Muscle of back (tissue), 13 donors: ENCODE results near the gene ACTG2. TPM values are rescaled to one million over a fixed set of nuclear protein-coding genes. Genes with fewer than 3 reads are reported as not detected.
A peak's percentile ranks its signal among the peaks of the same experiment; 100 is the strongest.
"Not testable (repeated sequence)": the region's sequence is repeated elsewhere in the genome, so short reads cannot be mapped to it uniquely, and the experiment has no call there.

Experiments used
- DNase-seq, 3 donors: peaks; one replicate each; pipeline versions ENCODE4 v3.0.0 to v3.0.0-alpha.2; 2013
- long read RNA-seq, 9 donors: transcript quantifications; one replicate each; lab custom pipeline, GENCODE V29; 2026
- polyA plus RNA-seq, 10 donors: library from polyadenylated mRNA; unstranded; fragments of 120-200 nt; gene quantifications; one replicate each; pipeline ENCODE4 v1.2.1, GENCODE V29; 2013; ENCODE audit not compliant: insufficient read length in 10 of 10

Gene ACTG2
- 10 to 100 TPM in 1 of 10 donors, 1 to 10 TPM in 9; 3.7 to 10.8 (median 4.8) TPM for polyA plus RNA-seq
- long read RNA-seq, donor 1: 0 reads
- long read RNA-seq, donor 2, partial matches to known transcripts: 0 of 2 reads
- long read RNA-seq, donor 2, other reads (novel, unspliced or antisense): 0 of 2 reads
- long read RNA-seq, donor 3: 0 reads
- long read RNA-seq, donor 4, partial matches to known transcripts: 0 of 2 reads
- long read RNA-seq, donor 4, other reads (novel, unspliced or antisense): 0 of 2 reads
- long read RNA-seq, donor 5, partial matches to known transcripts: 0 of 4 reads
- long read RNA-seq, donor 5, other reads (novel, unspliced or antisense): 0 of 4 reads
- long read RNA-seq, donor 6, partial matches to known transcripts: 0 of 1 reads
- long read RNA-seq, donor 6, other reads (novel, unspliced or antisense): 0 of 1 reads
- long read RNA-seq, donor 7, partial matches to known transcripts: 0 of 1 reads
- long read RNA-seq, donor 7, other reads (novel, unspliced or antisense): 0 of 1 reads
- long read RNA-seq, donor 8, partial matches to known transcripts: 0 of 5 reads
- long read RNA-seq, donor 8, other reads (novel, unspliced or antisense): 0 of 5 reads
- long read RNA-seq, donor 9: 0 reads

DNA sequence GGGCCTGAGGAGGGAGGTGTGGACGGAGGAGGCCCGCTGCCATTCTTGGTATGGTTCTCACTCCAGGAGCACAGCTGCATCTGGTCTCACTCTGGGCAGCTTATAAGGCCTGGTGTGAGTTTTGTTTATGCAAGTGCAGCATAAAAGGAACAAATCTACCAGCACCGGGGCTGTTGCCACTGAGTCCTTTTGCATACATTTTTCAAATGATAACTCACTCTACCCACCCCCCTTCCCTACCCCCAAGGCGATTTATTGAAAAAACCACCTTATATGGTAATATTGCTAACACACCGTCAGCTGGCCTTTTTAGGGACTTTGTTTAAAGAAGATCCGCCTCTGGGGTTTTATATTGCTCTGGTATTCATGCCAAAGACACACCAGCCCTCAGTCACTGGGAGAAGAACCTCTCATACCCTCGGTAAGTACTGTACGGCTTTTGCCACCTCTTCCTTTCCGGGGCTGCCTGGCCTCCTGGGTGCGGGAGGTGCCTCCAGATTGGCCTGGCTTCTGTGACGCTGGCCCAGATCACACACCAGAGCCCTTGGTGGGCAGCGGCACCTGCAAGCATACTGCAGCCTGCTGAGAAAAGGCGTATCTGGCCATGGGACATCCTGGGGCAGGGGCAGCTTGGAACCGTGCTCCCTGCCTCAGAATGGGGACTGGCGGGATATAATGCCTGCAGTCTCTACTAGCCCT, at the start of gene ACTG2:
TSS of gene ACTG2 (plus strand) at position 378 of the 699 bp plus-strand sequence. CDS start 8,304 bp downstream, outside the sequence.
- peak in 1 of 3 donors; percentile 16 for DNase-seq

DNA sequence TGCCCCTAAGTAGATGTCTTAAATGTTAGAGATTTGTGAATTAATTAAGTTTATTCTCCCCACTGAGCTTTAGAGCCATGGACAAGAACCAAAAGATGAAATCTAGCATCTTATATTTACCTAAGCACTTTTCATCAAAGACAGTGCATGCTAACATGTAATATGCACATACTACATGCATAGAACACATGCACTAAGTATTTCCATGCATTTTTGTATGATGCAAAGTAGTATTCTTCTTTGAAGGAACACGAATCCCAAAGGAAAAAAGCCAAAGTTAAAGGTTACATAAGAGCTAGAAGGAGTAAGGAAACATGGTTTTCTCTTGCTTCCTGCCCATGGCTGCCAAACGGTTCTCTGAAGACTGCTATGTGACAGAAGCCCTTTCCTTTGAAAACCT, 48.7 kb upstream of the ACTG2 start:
- DNase-seq: no peak

DNA sequence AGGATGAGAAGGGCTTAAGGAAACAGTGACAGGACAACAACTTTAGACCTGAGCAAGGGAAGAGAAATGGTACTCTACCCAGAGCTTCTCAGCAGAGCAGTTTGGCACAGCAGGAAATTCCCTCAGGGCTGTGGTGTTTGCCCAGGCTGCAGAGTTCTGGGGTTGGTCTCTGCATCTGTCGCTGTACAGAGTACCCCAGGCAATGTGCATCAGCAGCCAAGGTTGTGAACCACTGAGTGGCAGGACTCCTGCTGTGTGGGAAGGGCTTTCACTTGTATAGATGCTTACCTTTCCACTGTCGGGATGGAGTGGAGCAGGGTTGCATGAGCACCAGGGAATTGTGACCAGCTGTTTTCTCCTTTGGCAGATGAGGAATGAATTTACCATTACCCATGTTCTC, 42.8 kb upstream of the ACTG2 start:
- DNase-seq: no peak

DNA sequence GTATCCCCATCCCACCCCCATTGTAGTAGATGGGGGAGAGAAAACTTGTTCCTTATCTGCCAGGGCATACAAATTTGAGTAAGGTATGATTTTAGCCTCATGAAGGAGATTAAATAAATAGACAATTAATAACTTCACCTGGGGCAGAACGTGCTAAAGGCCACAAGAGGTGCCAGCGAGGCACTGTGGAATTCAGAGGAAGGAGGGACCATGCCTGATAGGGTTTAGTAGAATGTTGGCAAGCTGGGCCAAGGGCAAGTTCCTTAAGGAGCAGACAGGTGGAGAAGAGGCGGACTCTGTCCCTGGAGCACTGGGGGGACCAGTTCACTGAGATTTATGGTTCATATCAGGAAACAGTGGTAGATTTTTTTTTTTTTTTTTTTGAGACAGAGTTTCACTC, 41.5 kb upstream of the ACTG2 start:
- no peak for DNase-seq

DNA sequence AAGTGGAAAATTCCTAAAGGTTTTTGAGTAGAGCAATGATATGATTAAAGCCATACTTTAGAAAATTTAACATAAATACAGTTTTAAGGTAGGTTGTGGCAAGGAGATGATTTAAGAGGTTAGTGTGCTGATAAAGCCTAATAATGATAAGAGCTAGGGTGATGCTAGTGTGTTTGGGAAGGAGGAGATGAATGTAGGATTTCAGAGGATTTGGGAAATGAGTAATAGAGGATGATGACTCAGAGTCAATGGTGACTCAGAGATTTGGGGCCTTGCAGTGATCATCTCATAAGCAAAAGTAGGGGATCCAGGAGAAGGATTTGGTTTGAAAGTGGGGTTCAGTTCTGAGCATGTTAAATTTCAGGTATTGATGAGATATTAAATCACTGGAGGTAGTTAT, 40.8 kb upstream of the ACTG2 start:
- DNase-seq: peak in 1 of 3 donors; percentile 53

DNA sequence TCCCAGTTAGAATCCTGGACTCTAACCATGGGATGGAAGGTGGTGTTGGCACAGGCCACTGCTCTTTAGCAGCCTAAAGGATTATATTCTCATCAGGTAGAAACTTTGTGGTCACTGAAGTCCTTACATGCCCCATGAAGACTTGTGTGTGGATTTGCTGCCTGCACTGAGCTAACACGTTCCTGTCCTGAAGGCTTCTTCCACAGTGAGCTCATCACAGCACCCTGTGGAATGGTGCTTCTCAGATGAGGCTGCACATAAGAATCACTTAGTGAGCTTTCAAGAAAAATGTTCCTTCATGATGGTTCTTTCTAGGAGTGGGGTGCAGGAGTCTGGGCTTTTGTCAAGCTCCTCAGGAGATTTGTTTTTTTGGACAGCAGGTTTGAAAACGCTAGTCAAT, 37.3 kb upstream of the ACTG2 start:
- no peak for DNase-seq

DNA sequence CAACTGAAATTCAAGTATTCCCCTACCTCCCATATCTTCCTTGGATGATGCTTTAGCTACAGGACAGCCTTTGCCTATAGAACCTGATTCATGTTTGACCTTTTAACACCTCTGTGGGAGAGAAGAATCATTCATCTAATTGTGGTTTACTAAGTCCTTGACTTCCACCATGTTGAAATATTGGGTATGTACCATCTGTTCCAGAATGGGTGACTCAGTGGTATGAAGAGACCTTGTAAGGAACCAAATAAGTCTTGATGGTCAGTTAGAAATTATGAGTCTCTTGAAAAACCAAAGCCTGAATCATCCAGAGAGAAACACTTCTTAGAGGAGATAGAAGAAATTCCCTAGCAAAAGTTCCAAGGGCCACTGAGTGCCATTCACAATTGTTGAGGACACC, 36.6 kb upstream of the ACTG2 start:
- DNase-seq: peak in 1 of 3 donors; percentile 88

DNA sequence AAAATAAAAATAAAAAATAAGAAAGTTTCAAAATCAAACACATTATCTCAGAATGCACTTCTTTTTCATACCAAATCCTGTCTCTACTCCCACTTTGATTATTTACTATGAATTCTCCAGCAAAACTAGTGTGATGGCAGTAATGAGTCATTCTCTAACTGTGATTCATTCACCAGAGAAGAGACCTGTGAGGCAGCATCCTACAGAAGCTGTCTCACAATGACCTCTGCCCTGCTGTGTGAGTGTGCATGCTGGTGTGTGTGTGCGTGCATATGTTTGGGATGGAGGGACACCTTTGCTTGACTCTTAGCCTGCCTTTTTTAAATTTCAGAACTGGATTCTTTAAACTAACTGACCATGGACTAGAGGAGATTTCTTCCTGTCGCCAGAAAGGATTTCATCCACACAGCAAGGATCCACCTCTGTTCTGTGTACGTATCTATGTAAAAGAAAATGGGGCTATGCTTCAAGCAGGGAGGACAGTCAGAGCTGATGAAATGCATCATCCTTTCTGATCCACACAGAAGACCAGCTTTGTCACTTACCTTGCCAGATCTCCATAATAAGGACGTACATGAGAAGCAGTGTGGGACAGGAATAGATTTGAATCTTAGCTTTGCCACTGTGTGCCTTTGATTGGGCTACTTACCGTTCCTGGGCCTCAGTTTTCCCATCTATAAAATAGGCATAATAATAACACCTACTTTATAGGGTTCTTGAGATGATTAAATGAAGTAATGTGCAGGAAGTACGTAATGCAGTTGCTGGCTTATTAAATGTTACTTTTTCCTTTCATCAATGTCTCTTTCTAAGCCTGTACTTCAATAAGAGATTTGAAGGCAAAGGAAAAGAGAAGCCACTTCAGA, 32.9 kb upstream of the ACTG2 start:
- DNase-seq: peak in 1 of 3 donors; percentile 69

DNA sequence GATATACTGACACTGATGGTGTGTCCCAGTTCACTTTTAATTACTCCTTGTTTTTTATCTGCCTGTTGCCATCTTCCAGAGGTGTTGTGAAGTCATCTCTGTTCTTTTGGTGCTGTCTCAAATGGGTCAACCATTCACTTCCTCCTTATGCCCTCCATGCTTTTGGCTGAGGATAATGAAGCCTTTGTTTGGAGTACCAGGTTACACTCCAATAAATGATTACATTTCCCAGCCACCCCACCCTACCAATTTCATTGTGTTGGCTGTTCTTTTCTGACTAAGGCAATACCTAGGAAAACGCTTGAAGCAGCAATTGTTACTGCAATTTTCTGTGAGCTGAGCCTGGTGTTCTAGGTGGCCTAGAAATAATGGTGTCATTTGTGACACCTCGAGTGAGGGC, 29.8 kb upstream of the ACTG2 start:
- DNase-seq: no peak

DNA sequence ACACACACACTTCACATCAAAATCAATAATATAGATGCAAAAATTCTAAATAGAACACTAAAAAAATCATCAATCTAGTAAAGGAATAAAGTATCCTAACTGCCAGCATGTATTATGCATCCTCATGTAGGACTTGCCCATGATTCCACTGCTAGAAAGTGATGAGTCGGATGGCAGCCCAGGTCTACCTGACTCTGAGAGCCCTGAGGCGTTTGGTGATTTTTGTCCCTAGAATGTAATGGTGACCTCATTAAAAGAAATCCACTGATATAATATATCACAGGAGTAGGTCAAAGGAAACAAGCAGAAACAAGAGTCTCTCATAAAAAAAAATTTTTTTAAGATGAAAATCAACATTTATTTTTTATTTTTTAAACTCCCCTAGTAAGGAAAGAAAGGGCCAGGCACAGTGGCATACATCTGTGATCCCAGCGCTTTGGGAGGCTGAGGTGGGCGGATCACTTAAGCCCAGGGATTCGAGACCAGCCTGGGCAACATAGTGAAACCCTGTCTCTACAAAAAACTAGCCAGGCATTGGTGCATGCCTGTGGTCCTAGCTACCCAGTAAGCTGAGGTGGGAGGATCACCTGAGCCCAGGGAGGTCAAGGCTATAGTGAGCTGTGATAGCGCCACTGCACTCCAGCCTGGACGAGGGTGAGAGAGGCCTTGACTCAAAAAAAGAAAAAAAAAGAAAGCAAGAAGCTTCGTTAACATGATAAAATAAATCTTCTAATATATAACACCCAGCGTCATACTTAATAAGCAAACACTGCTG, 24.4 kb upstream of the ACTG2 start:
- DNase-seq: no peak

DNA sequence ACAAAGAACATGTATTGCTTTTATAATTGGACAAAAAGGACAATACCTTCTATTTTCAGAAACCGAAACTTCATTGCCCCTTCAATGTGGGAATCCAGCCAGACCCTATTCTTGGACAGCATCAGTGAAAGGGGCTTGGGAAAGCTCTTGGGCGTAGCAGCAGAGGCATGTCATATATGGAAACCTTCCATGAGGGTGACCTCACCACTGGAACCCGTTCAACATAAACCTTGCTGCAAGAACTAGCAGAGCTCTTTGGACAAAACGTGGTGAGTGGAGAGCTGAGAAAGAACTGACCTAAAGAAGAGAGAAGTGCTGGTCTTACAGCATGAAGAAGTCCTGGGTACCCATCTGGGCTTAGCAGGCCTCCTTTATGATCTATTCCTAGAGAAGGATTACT, 22.7 kb upstream of the ACTG2 start:
- peak; percentile 75 to 93 (median 91) for DNase-seq

DNA sequence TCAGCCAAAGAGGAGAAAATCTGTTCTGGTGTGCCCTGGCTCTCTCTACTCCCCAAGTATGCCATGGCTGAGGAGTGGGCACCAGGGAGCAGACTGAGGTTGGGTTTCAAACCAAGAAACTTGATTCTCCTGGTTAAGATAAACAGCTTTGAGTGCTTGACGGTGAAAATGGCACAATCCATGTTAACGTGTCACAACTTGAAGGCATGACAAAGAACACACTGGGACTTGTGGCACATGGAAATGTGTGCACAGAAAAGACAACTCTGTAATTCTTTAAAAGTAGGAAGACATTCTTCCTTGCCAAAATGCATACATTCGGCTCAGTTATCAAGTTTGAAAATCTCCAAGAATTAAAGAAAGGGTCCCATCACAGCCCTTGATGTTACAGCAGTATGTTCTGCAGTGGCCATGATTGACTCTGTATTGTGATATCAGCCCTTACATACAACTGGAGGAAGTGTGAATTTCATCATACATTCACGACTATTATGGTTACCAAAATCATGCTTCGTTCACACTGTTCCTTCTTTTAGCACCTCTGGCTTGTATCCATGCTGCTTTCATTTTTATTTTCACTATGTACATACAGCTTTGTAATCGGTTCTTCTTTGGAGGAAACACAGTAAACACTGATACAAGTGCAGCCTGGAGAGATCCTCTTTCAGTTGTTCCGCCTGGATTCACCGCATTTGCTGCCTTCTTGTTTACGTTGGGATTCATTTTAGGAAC, 15.6 kb upstream of the ACTG2 start:
- no peak for DNase-seq

DNA sequence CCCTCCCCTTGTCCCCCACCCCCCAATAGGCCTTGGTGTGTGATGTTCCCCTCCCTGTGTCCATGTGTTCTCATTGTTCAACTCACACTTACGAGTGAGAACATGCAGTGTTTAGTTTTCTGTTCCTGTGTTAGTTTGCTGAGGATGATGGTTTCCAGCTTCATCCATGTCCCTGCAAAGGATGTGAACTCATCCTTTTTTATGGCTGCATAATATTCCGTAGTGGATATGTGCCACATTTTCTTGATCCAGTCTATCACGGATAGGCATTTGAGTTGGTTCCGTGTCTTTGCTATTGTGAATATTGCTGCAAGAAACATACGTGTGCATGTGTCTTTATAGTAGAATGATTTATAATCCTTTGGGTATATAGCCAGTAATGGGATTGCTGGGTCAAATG, 14.8 kb upstream of the ACTG2 start:
- not testable (repeated sequence) for DNase-seq

DNA sequence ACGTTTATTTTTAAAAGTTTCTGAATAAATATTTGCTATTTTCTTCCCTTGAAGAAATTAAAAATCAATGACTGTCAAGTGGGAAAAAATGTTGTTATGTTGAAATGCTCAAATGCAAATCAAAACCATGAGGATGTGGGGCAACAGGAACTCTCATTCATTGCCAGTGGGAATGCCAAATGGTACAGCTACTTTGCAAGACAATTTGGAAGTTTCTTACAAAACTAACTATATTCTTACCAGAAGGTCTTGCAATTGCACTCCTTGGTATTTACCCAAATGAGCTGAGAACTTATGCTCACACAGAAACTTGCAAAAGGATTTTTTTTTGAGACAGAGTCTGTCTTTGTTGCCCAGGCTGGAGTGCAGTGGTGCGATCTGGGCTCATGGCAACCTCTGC, 7.4 kb upstream of the ACTG2 start:
- DNase-seq: no peak

DNA sequence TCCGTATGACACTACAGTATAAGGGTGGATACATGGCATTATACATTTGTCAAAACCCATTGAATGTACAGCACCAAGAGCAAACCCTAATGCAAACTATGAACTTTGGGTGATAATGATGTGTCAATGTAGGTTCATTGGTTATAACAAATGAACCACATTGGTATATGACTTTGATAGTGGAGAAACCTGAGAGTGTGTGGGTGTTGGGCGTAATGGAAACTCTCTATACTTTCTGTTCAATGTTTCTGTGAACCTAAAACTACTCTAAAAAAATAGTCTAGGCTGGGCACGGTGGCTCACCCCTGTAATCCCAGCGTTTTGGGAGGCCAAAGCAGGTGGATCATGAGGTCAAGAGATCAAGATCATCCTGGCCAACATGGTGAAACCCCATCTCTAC, 6.5 kb upstream of the ACTG2 start:
- no peak for DNase-seq

DNA sequence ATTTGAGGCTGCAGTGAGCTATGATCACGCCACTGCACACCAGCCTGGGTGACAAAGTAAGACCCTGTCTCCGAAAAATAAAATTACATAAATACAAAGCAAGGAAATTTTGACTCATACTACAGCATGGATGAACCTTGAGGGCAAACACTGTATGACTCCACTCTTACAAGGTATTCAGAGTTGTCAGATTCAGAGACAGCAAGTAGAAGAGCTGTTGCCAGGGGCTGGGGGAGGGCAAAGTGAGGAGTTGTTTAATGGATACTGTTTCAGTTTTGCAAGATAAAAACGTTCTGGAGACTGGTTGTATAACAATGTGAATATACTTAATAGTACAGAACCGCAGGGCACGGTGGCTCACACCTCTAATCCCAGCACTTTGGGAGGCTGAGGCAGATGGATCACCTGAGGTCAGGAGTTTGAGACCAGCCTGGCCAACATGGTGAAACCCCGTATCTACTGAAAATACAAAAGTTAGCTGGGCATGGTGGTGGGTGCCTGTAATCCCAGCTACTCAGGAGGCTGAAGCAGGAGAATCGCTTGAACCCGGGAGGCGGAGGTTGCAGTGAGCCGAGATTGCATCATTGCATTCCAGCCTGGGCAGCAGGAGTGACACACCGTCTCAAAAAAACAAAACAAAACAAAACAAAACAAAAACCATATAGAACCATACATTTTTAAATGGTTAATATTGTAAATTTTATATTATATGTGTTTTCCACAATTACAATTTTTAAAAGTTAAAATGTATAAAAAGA, 5.0 kb upstream of the ACTG2 start:
- DNase-seq: not testable (repeated sequence)

DNA sequence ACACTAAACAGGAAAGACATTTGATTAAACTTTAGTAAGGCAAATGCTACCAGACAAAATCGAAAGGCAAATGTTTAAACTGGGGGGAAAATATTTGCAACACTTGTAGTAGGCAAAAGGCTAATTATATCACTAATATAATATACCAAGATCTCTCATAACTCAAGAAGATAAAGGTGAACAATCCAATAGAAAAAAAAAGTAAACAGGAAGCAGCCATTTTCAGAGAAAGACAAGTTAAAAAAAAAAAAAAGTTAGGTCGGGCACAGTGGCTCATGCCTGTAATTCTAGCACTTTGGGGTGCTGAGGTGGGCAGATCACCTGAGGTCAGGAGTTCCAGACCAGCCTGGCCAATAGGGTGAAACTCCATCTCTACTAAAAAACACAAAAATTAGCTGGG, 4.4 kb upstream of the ACTG2 start:
- DNase-seq: no peak

DNA sequence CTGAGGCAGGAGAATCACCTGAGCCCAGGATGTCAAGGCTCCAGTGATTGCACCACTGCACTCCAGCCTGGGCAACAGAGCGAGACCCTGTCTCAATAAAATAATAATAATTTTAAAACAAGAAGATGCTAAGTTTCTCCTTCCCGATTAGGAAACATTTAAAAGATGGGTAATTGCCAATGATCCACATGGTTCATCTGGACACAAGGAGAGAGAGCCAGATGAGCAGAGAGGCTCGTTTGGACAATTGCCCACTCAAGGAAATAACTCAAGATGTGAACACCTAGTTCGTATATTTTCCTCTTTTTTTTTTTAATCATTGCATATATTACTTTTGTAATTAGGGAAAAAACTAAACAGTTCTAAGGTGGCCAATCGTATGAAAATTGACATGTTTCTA, 3.6 kb upstream of the ACTG2 start:
- peak in 1 of 3 donors; percentile 34 for DNase-seq

DNA sequence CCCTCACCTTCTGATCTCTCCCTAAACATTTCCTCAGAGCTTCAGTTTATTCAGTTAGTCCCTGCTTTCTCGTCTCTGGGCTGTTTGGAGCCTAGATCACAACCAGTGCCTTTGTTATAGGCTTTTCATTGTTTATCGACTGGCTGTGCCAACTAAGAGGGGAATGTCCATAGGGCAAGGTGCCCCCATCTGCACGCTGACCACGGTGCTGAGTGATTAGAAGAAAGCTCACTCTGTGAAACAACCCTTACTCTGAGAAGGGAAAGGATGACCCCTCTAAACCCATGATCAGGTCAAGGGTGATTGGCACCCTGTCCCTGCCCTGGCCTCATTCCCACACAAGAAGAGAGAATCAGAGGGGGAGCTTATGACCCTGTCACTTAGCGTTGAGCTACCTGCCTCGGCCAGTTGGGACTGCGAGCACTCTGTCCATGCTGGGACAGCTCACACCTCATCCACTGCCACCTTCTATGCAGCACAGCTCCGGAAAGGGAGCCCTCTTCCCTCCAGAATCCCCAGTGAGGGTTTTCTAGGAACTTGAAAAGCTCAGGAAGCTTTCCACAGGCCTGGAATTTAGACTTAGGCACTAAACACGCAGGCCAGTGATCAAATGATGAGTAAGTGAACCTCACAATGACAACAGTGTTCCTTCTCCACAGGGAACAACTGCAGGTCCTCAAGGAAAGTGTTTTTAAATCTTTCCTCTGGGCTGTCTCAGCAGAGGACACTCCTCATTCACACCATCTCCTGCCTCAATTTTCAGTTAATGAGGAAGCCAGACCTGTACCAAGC, 2.3 kb upstream of the ACTG2 start:
- no peak for DNase-seq
